GM12878 (cell line): ENCODE results near the gene RRAD. TPM values are rescaled to one million over a fixed set of nuclear protein-coding genes. Genes with fewer than 3 reads are reported as not detected.

Experiments
- ATAC-seq: fragments of 200-7000 bp; cut with Tn5 transposase; 3 replicates; pipeline ENCODE4 v1.9.1; 2020; ENCODE audit warnings: mild to moderate bottlenecking, moderate library complexity
- BruUV-seq: library from RNA; stranded (reverse); fragments of 400-500 nt; replicated peaks from 2 replicates; lab custom pipeline; 2021; lab: Mats Ljungman, UMichigan
- CTCF ChIA-PET: fragments of 300-600 bp; sonication (Branson Sonifier 250); formaldehyde crosslinking; extraction: SDS; loops from one replicate; lab custom pipeline; 2021; ENCODE audit warnings: inconsistent platforms; lab: Yijun Ruan, JAX
- POLR2A ChIA-PET: fragments of 350-600 bp; formaldehyde crosslinking; extraction: SDS; loops from one replicate; lab custom pipeline; 2021; ENCODE audit warnings: inconsistent platforms; lab: Charles Lee
- RAD21 ChIA-PET: fragments of 300-600 bp; sonication (Branson Sonifier 250); formaldehyde crosslinking; loops from one replicate; lab custom pipeline; 2023; ENCODE audit warnings: antibody characterized with exemption; ENCODE audit not compliant: unreplicated experiment; lab: Charles Lee
- SMC1A ChIA-PET: fragments of 300-600 bp; sonication (Branson Sonifier 250); formaldehyde crosslinking; loops from one replicate; lab custom pipeline; 2023; ENCODE audit not compliant: unreplicated experiment, uncharacterized antibody; lab: Charles Lee
- DNase-seq: peaks from one replicate; pipeline ENCODE4 v3.0.0-alpha.2; 2011; ENCODE audit warnings: low read depth, low spot score
- FAIRE-seq: peaks from 3 replicates; lab custom pipeline; 2011; peaks lifted over from hg19 to GRCh38; lab: Jason Lieb, UNC
- H2AFZ ChIP-seq: 2 replicates; pipeline ENCODE4 v1.6.0; 2011; ENCODE audit warnings: low read depth, low read length, control low read depth; ENCODE audit not compliant: control insufficient read depth
- H3K27ac ChIP-seq: 2 replicates; pipeline ENCODE4 v1.5.1; 2011; ENCODE audit warnings: control low read depth; ENCODE audit not compliant: control insufficient read depth, insufficient read depth
- H3K27me3 ChIP-seq, 2 experiments: replicated peaks in 1 of 2; 2 replicates each; pipeline versions ENCODE4 v1.6.0 to v1.6.1; 2011; ENCODE audit warnings: low read length in 1 of 2; ENCODE audit not compliant: control insufficient read depth in 2 of 2, insufficient read depth in 2 of 2
- H3K36me3 ChIP-seq, 2 experiments: 2 replicates each; pipeline ENCODE4 v1.5.1; 2011; ENCODE audit warnings: low read length in 1 of 2; ENCODE audit not compliant: control insufficient read depth in 2 of 2, insufficient read depth in 2 of 2
- H3K4me1 ChIP-seq: 2 replicates; pipeline ENCODE4 v1.6.1; 2011; ENCODE audit warnings: mild to moderate bottlenecking, low read length, moderate library complexity, mixed read lengths; ENCODE audit not compliant: control insufficient read depth, insufficient read depth
- H3K4me2 ChIP-seq: 2 replicates; pipeline ENCODE4 v1.6.0; 2011; ENCODE audit warnings: control low read depth; ENCODE audit not compliant: control insufficient read depth, insufficient read depth
- H3K4me3 ChIP-seq: fragments of 200-600 bp; sonication (generic); 2 replicates; pipeline ENCODE4 v1.5.1; 2016
- H3K79me2 ChIP-seq: 2 replicates; pipeline ENCODE4 v1.6.0; 2011; ENCODE audit warnings: low read length; ENCODE audit not compliant: control insufficient read depth, insufficient read depth
- H3K9ac ChIP-seq: 2 replicates; pipeline ENCODE4 v1.8.0; 2011; ENCODE audit warnings: low read length, control low read depth, mixed read lengths; ENCODE audit not compliant: control insufficient read depth, insufficient read depth
- H3K9me3 ChIP-seq: replicated peaks from 3 replicates; pipeline ENCODE4 v1.5.1; 2011; ENCODE audit warnings: mild to moderate bottlenecking, low read length; ENCODE audit not compliant: control insufficient read depth, insufficient read depth
- H4K20me1 ChIP-seq: 2 replicates; pipeline ENCODE4 v1.6.0; 2011; ENCODE audit not compliant: control insufficient read depth, insufficient read depth
- CHD4 ChIP-seq: fragments of 200-600 bp; sonication (generic); IDR thresholded peaks from 2 replicates; pipeline ENCODE4 v1.6.1; 2016; ENCODE audit warnings: mild to moderate bottlenecking
- PML ChIP-seq: IDR thresholded peaks from 2 replicates; pipeline ENCODE4 v1.6.1; 2012; ENCODE audit warnings: low read length, inconsistent platforms
- TBL1XR1 ChIP-seq: IDR thresholded peaks from 2 replicates; pipeline ENCODE4 v1.6.1; 2012; ENCODE audit warnings: low read depth, low read length, improper control_type of control experiment
- ZNF687 ChIP-seq: fragments of 450-650 bp; IDR thresholded peaks from 2 replicates; pipeline ENCODE4 v1.6.1; 2017; ENCODE audit warnings: mild to moderate bottlenecking, moderate library complexity
- WGBS: methylation state at CpG from one replicate; pipeline ENCODE4 v1.1.6; 2016; ENCODE audit warnings: low lambda C conversion rate; ENCODE audit not compliant: insufficient replicate concordance, insufficient coverage; ENCODE audit errors: missing lambda C conversion rate; 5-methylcytosine and 5-hydroxymethylcytosine counted together
- in situ Hi-C: fragments of 300-500 bp; cut with MboI; formaldehyde crosslinking; loops from 9 replicates; pipeline ENCODE4 v1.14.3; 2018; ENCODE audit warnings: mixed read lengths
- intact Hi-C: fragments of 100-400 bp; cut with micrococcal nuclease; formaldehyde crosslinking; loops from one replicate; pipeline ENCODE4 v1.14.2; 2022; ENCODE audit not compliant: unreplicated experiment
- polyA plus RNA-seq, 11 experiments: library from polyadenylated mRNA; depleted of rRNA in 4 of 11; unstranded in 6 of 11; stranded (reverse) in 5 of 11; fragments of >200 nt; fragmentation: Nextera tagmentation in 4 of 11; fragmentation: Illumina TruSeq in 1 of 11; extraction: Ambion mirVana in 4 of 11; extraction: Trizol in 1 of 11; gene quantifications; 1 replicate in 1 of 11; 2 replicates in 10 of 11; pipeline versions ENCODE4 v1.2.1 to v1.2.3, GENCODE V29; 2011 to 2016; ENCODE audit warnings: inconsistent platforms in 2 of 11, missing spikeins in 2 of 11, low read depth in 1 of 11
- total RNA-seq, 4 experiments: library from RNA; depleted of rRNA in 3 of 4; stranded (reverse); fragments of >200 nt in 3 of 4; fragmentation: Illumina TruSeq in 1 of 4; extraction: Trizol in 1 of 4; gene quantifications; 2 replicates each; pipeline versions ENCODE4 v1.2.1 to v1.2.3, GENCODE V29; 2013 to 2021

Gene RRAD
- total and polyA plus RNA-seq, 10 of the 15 experiments (the other 5 are each of a cell fraction or from before 2014, with no cell fraction given) = 0.11 to 8.5 (median 2.8) TPM

GRCh38 chr16:66901626-66902025 lies 23.7 kb downstream of the RRAD start:
- 52% methylated on average over 10 of the region's 10 CpGs for WGBS
- H3K9ac ChIP-seq = no peak overlapping the region
- TF ChIP-seq CHD4 = no peak
- TF ChIP-seq TBL1XR1 = no peak
- no peak for TF ChIP-seq PML
- TF ChIP-seq ZNF687 = no peak
- intact Hi-C loops (no loop called here), in situ Hi-C loops (no loop called here)
- no peaks in the 10 kb centered on the region for H4K20me1 ChIP-seq
- no peak for DNase-seq
- H3K27ac ChIP-seq = no peak overlapping the region
- ChIA-PET POLR2A (no interaction called here), RAD21 (no interaction called here), CTCF (interaction anchor here (0.9 kb wide), 1 partner anchor 46 kb away, joined by 4 read pairs; no protein-coding TSS in a partner anchor), SMC1A (no interaction called here)
- no peak for ATAC-seq
- H3K4me1 ChIP-seq = peaks cover 4% of the 10 kb centered on the region; the same call in 1 of the 2 replicates
- H3K4me3 ChIP-seq = no peak overlapping the region
- no peaks in the 10 kb centered on the region for H3K79me2 ChIP-seq
- no peaks in the 10 kb centered on the region for H3K36me3 ChIP-seq
- H3K27me3 ChIP-seq = no peaks in the 10 kb centered on the region
- no peak overlapping the region for H2AFZ ChIP-seq
- no peak for FAIRE-seq
- H3K4me2 ChIP-seq = no peak overlapping the region
- no TSS peak for BruUV-seq
- H3K9me3 ChIP-seq = no peaks in the 10 kb centered on the region
